ENCODE results near the gene MTHFR.

DNA sequence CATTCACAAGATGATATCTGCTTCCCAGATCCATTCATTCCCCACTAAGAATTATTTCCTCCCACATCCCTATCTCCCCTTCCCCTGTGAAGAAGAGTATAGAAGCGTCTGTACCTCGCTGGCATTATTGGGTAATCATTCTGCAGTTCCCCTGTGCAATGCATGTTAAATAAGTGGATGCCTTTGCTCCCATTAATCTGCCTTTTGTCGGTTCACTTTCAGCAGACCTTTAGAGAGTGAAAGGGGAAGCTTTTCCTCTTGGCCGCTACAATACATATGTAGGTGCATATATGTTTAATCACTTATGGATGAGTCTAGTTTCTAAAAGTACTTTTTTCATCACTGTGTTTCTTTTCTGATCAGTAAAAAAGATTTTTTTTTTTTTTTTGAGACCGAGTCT is 7.3 kb upstream of the MTHFR start:
- TF ChIP-seq, protein P1, sequence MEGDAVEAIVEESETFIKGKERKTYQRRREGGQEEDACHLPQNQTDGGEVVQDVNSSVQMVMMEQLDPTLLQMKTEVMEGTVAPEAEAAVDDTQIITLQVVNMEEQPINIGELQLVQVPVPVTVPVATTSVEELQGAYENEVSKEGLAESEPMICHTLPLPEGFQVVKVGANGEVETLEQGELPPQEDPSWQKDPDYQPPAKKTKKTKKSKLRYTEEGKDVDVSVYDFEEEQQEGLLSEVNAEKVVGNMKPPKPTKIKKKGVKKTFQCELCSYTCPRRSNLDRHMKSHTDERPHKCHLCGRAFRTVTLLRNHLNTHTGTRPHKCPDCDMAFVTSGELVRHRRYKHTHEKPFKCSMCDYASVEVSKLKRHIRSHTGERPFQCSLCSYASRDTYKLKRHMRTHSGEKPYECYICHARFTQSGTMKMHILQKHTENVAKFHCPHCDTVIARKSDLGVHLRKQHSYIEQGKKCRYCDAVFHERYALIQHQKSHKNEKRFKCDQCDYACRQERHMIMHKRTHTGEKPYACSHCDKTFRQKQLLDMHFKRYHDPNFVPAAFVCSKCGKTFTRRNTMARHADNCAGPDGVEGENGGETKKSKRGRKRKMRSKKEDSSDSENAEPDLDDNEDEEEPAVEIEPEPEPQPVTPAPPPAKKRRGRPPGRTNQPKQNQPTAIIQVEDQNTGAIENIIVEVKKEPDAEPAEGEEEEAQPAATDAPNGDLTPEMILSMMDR (IDR thresholded peaks at IDR 0.05): no peak
- TF ChIP-seq POLR2AphosphoS5 (IDR thresholded peaks at IDR 0.05; ENCODE audit: insufficient read depth in 1 of 2, low read depth in 1 of 2) (no peak), POLR2A (IDR thresholded peaks at IDR 0.05) (no peak)

Data from vagina (tissue), 2 donors.